Measurements from ENCODE around the gene PTDSS2.

Gene PTDSS2

DNA sequence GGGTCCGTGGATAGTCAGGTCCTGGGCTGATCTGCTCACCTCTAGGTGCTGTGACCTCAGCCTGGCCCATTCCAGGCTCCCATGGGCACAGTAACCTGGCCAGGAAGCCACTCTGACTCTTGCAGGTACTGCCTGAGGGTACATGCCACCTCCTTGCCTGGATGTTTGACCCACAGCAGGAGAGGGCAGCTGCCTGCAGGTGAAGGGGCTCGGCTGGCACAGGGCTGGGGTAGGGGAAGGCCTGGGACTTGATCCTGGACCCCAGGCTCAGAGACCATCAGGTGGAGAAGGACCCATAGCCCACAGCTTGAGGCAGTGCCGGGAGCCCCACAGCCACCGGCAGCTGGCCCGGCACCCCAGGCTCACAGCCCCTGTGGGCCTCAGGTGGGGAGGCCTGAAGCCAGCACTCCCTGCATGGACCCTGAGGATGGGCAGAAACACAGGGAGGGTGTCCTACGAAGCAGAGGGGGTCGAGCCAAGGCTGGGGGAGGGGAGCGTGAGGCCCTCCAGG is 89.9 kb downstream of the PTDSS2 start:
- Histone ChIP-seq H3K27ac (ENCODE audit: low read depth, low read length) (no peak overlapping the region), H3K27me3 (ENCODE audit: control insufficient read depth, low read length) (no peaks in the 10 kb centered on the region), H3K79me2 (ENCODE audit: control insufficient read depth, low read length) (peaks cover 3% of the 10 kb centered on the region; the same call in 1 of the 2 replicates), H3K4me2 (ENCODE audit: low read length) (no peak overlapping the region), H4K20me1 (ENCODE audit: control insufficient read depth, insufficient read depth, low read depth, low read length) (no peaks in the 10 kb centered on the region), H3F3A (ENCODE audit: control insufficient read depth, insufficient read depth) (peaks cover 10% of the 10 kb centered on the region), H3K4me3 (ENCODE audit: low read length) (no peak overlapping the region), H3K9me2 (replicated peaks; ENCODE audit: control insufficient read depth, low read length) (no peaks in the 10 kb centered on the region), H3K9me3 (ENCODE audit: control insufficient read depth, insufficient read depth, low read length) (no peaks in the 10 kb centered on the region), H3K4me1 (ENCODE audit: control insufficient read depth, low read length) (peaks cover 31% of the 10 kb centered on the region), H3K36me3 (ENCODE audit: control insufficient read depth, low read length) (no peaks in the 10 kb centered on the region)
- TF ChIP-seq, protein P1, sequence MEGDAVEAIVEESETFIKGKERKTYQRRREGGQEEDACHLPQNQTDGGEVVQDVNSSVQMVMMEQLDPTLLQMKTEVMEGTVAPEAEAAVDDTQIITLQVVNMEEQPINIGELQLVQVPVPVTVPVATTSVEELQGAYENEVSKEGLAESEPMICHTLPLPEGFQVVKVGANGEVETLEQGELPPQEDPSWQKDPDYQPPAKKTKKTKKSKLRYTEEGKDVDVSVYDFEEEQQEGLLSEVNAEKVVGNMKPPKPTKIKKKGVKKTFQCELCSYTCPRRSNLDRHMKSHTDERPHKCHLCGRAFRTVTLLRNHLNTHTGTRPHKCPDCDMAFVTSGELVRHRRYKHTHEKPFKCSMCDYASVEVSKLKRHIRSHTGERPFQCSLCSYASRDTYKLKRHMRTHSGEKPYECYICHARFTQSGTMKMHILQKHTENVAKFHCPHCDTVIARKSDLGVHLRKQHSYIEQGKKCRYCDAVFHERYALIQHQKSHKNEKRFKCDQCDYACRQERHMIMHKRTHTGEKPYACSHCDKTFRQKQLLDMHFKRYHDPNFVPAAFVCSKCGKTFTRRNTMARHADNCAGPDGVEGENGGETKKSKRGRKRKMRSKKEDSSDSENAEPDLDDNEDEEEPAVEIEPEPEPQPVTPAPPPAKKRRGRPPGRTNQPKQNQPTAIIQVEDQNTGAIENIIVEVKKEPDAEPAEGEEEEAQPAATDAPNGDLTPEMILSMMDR (IDR thresholded peaks at IDR 0.05; ENCODE audit: low read depth, low read length, poor library complexity, severe bottlenecking), result no peak
- no peak for TF ChIP-seq EZH2phosphoT487 (IDR thresholded peaks at IDR 0.05; ENCODE audit: borderline replicate concordance, low read length)

Measured in DOHH2 (cell line).